A673 (cell line): ENCODE data around the gene CD3D.

Source experiments
- EZH2 ChIP-seq: fragments of 200-600 bp; sonication (generic); IDR thresholded peaks from 2 replicates; pipeline ENCODE4 v1.6.1; 2017; ENCODE audit warnings: borderline replicate concordance, low read depth, mild to moderate bottlenecking, mixed read lengths, antibody characterized with exemption, low read length; ENCODE audit not compliant: poor library complexity, severe bottlenecking
- TF ChIP-seq, protein P1 (sequence below): fragments of 300-800, 200-600 bp; sonication (generic); conservative IDR thresholded peaks from 2 replicates; pipeline ENCODE4 v1.5.1; 2017; ENCODE audit warnings: low read depth, mild to moderate bottlenecking, antibody characterized with exemption, low read length, moderate library complexity, mixed read lengths

DNA sequence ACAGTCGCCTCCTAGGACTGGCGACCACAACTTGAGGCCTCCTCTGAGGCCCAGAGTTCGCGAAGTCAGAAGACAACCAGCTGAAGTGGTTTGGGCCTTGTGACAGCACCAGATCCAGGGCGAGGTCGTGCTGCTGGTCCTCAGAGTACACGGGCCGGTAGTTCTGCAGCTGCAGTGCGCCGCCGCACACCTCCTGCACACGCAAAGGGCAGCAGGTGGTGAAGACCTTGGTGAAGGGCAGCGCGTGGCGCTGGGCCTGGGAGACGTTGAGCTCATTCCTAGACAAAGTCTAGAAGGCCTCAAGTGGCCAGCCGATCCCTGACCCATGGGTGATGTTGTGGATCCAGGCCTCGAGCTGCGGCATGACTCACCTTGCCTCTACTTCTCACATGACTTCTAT lies 19.8 kb downstream of the CD3D start:
- TF ChIP-seq, protein P1, sequence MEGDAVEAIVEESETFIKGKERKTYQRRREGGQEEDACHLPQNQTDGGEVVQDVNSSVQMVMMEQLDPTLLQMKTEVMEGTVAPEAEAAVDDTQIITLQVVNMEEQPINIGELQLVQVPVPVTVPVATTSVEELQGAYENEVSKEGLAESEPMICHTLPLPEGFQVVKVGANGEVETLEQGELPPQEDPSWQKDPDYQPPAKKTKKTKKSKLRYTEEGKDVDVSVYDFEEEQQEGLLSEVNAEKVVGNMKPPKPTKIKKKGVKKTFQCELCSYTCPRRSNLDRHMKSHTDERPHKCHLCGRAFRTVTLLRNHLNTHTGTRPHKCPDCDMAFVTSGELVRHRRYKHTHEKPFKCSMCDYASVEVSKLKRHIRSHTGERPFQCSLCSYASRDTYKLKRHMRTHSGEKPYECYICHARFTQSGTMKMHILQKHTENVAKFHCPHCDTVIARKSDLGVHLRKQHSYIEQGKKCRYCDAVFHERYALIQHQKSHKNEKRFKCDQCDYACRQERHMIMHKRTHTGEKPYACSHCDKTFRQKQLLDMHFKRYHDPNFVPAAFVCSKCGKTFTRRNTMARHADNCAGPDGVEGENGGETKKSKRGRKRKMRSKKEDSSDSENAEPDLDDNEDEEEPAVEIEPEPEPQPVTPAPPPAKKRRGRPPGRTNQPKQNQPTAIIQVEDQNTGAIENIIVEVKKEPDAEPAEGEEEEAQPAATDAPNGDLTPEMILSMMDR: no peak
- TF ChIP-seq EZH2: no peak
